Hematopoietic multipotent progenitor cell (in vitro differentiated cells): ENCODE results near the gene VAT1. TPM values are rescaled to one million over a fixed set of nuclear protein-coding genes. Genes with fewer than 3 reads are reported as not detected.
"Not testable (repeated sequence)": the region's sequence is repeated elsewhere in the genome, so short reads cannot be mapped to it uniquely, and the experiment has no call there.

ENCODE experiments used
- DNase-seq, 3 donors: peaks; one replicate each; pipeline ENCODE4 v3.0.0-alpha.2; 2011 to 2015; ENCODE audit warnings: low read depth in 2 of 3, low spot score in 2 of 3
- total RNA-seq: library from RNA; depleted of rRNA; stranded (reverse); fragments of >200 nt; gene quantifications from one replicate; pipeline ENCODE4 v1.2.3, GENCODE V29; 2012

Gene VAT1
- total RNA-seq, 1 donor, result 116 TPM

DNA sequence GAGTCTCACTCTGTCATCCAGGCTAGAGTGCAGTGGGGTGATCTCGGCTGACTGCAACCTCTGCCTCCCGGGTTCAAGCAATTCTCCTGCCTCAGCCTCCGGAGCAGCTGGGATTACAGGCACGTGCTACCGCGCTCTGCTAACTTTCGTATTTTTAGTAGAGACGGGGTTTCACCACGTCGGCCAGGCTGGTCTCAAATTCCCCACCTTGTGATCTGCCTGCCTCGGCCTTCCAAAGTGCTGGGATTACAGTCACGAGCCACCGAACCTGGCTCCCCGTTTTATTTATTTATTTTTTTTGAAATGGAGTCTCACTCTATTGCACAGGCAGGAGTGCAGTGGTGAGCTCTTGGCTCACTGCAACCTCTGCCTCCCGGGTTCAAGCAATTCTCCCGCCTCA lies 46.5 kb downstream of the VAT1 start:
- not testable (repeated sequence) for DNase-seq

DNA sequence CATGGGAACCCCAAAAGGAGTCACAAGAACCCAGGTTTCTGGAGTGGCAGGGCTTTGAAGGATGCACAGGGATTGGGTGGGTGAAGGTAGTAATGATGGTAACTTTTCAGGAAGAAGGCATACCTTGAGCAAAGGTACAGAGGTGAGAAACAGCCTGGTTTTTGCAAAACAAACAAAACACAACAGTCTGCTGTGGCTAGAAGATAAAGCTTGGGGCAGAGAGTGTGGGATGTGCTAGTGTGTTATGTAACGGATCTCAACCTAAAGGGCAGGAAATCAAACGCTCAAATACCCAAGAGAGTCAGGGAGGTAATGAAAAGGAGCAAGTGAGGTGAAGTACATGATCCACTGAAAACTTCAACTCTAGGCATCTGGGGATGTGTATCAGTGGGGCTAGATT lies 46.9 kb downstream of the VAT1 start:
- no peak for DNase-seq

DNA sequence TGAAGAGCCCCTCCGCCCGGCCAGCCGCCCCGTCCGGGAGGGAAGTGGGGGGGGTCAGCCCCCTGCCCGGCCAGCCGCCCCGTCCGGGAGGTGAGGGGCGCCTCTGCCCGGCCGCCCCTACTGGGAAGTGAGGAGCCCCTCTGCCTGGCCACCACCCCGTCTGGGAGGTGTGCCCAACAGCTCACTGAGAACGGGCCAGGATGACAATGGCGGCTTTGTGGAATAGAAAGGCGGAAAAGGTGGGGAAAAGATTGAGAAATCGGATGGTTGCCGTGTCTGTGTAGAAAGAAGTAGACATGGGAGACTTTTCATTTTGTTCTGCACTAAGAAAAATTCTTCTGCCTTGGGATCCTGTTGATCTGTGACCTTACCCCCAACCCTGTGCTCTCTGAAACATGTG lies 48.9 kb downstream of the VAT1 start:
- not testable (repeated sequence) for DNase-seq

DNA sequence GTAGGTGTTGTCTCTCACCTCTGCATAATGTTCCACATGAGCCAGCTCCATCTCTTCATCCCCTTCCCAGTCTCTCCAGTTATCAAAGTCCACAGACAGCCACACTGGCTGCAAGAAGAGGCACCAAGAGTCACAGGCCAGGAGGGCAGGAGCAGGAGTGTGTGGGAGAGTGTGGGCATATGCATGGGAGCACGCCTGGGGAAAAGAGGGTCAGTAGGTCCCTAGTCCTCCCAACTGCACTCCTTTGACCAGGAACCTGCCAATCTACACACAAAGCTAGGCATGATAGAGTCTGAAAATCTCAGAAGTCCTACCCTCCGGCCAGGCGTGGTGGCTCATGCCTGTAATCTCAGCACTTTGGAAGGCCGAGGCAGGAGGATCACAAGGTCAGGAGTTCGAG lies 50.6 kb downstream of the VAT1 start:
- DNase-seq, result no peak

DNA sequence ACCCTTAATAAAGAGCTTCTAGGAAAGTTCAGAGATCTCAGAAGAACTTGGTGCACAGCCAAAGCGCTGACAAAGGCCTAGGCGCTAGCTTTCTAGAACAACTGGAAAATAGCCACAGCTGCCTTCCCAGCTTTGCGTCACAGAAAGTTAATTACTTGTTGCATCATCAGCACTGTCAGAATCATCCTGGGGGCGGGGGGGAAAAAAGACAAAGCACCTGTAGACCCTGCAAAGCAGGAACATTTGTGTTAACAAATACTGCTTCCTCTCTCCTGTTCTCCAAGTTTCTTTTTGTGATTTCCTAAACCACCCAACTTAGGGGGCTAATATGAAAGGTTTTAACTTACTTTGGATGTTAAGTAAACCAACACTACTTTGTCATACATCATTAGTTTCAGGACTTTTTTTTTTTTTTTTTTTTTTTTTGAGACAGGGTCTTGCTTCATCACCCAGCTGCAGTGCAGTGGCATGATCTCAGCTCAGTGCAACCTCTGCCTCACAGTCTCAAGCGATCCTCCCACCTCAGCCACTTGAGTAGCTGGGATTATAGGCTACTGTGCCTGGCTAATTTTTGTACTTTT lies 53.1 kb downstream of the VAT1 start:
- no peak for DNase-seq

DNA sequence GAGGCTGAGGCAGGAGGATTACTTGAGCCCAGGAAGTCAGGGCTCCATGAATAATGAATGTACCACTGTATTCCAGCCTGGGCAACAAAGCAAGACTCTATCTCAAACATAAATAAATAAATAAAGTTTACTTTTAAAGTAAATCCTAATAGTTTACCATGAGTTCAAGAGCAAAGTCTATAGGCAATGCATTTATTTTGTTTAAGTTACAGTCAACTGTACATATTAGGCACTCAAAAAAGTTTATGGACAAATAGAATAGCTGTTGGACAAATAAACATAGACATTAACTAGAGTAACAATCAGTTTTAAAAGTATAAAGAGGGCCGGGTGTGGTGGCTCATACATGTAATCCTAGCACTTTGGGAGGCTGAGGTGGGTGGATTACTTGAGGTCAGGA lies 54.3 kb downstream of the VAT1 start:
- no peak for DNase-seq

Other genes with a start within 250 kb of the VAT1 start
- 45.5 TPM for gene VPS25, start 248.9 kb downstream of the VAT1 start, total RNA-seq
- under 0.01 TPM for gene WNK4, start 241.8 kb downstream of the VAT1 start, total RNA-seq
- 56.6 TPM for gene COA3, start 223.7 kb downstream of the VAT1 start, total RNA-seq
- gene CNTD1, start 223.5 kb downstream of the VAT1 start, total RNA-seq, result under 0.01 TPM
- 67.9 TPM for gene BECN1, start 198.1 kb downstream of the VAT1 start, total RNA-seq
- 39.0 TPM for gene PSME3, start 189.0 kb downstream of the VAT1 start, total RNA-seq
- 1.3 TPM for gene AOC2, start 177.8 kb downstream of the VAT1 start, total RNA-seq
- 0.27 TPM for gene AOC3, start 171.2 kb downstream of the VAT1 start, total RNA-seq
- not detected for gene G6PC1, start 121.6 kb downstream of the VAT1 start, total RNA-seq
- gene AARSD1, start 57.9 kb downstream of the VAT1 start, total RNA-seq, result 15.9 TPM
- gene PTGES3L, start 42.3 kb downstream of the VAT1 start, total RNA-seq, result 3.0 TPM
- 12.7 TPM for gene RUNDC1, start 41.8 kb downstream of the VAT1 start, total RNA-seq
- 2,332 TPM for gene RPL27, start 24.0 kb downstream of the VAT1 start, total RNA-seq
- 47.9 TPM for gene IFI35, start 15.6 kb downstream of the VAT1 start, total RNA-seq
- gene RND2, start 2.8 kb upstream of the VAT1 start, total RNA-seq, result 0.27 TPM
- 14.3 TPM for gene BRCA1, start 103.0 kb upstream of the VAT1 start, total RNA-seq
- 27.2 TPM for gene NBR1, start 148.8 kb upstream of the VAT1 start, total RNA-seq
- 25.0 TPM for gene TMEM106A, start 189.5 kb upstream of the VAT1 start, total RNA-seq
- 0.27 TPM for gene CCDC200, start 206.2 kb upstream of the VAT1 start, total RNA-seq
- gene RNU2-1, start 211.6 kb upstream of the VAT1 start, total RNA-seq, result not detected